ENCODE results near the gene PDGFC. TPM values are rescaled to one million over a fixed set of nuclear protein-coding genes. Genes with fewer than 3 reads are reported as not detected.

Gene PDGFC
- total RNA-seq, 1 experiment from 2014 or later, result 4.5 TPM

GRCh38 chr4:156788782-156789181 is 182.8 kb downstream of the PDGFC start:
- Histone ChIP-seq H3K79me1 (ENCODE audit: insufficient read depth, low read depth, low read length, poor library complexity, severe bottlenecking) (no peaks in the 10 kb centered on the region), H3K14ac (ENCODE audit: insufficient read depth, low read length) (no peak overlapping the region), H2BK120ac (ENCODE audit: low read depth, low read length, poor library complexity, severe bottlenecking) (no peak overlapping the region), H3K56ac (ENCODE audit: insufficient read length, low read depth, low read length) (no peak overlapping the region), H2BK20ac (ENCODE audit: low read depth, low read length, poor library complexity, severe bottlenecking) (no peak overlapping the region), H3K4me2 (ENCODE audit: insufficient read depth, insufficient read length, low read length) (no peak overlapping the region), H3T11ph (ENCODE audit: low read length) (no peak overlapping the region), H3K79me2 (ENCODE audit: insufficient read depth, low read length) (no peaks in the 10 kb centered on the region), H3K27ac (ENCODE audit: insufficient read length, low read depth, low read length) (no peak overlapping the region), H3K4ac (ENCODE audit: low read depth, low read length) (no peak overlapping the region), H2BK15ac (ENCODE audit: low read depth, low read length) (no peak overlapping the region), H2BK5ac (ENCODE audit: insufficient read length, low read length) (no peak overlapping the region), H3K23ac (ENCODE audit: insufficient read length, low read depth, low read length) (no peak overlapping the region), H4K91ac (ENCODE audit: insufficient read length, low read depth, low read length) (no peak overlapping the region), H2AK5ac (ENCODE audit: insufficient read length, low read length) (no peak overlapping the region), H4K8ac (replicated peaks; ENCODE audit: insufficient read length, low read depth, low read length) (no peak overlapping the region), H3K9me3 (ENCODE audit: control insufficient read depth, low read depth, low read length) (no peaks in the 10 kb centered on the region), H3K4me1 (ENCODE audit: insufficient read depth, low read length) (no peaks in the 10 kb centered on the region), H3K23me2 (ENCODE audit: insufficient read length, low read depth, low read length, poor library complexity, severe bottlenecking) (no peaks in the 10 kb centered on the region), H2AFZ (ENCODE audit: low read length) (no peak overlapping the region), H3K27me3 (ENCODE audit: insufficient read depth, low read length) (no peaks in the 10 kb centered on the region), H4K20me1 (ENCODE audit: control insufficient read depth, insufficient read depth, insufficient read length) (no peaks in the 10 kb centered on the region), H4K5ac (ENCODE audit: insufficient read length, low read depth, low read length) (no peak overlapping the region), H2BK12ac (ENCODE audit: insufficient read length, low read depth, low read length) (no peak overlapping the region), H3K18ac (ENCODE audit: insufficient read length, low read depth, low read length) (no peak overlapping the region), H3K9ac (ENCODE audit: extremely low read depth, insufficient read length, low read length) (no peak overlapping the region)
- Mint-ChIP-seq H3K4me3 (no peak overlapping the region), H3K36me3 (ENCODE audit: insufficient read depth in 1 of 3, low read depth in 3 of 3) (no peaks in the 10 kb centered on the region), H3K4me1 (peaks cover 0 to 11% of the 10 kb centered on the region in 2 experiments; a peak in 2 of 4 replicates), H3K9me3 (no peaks in the 10 kb centered on the region), H3K27me3 (ENCODE audit: low read depth) (no peaks in the 10 kb centered on the region), H3K27ac (no peak overlapping the region)
- TF ChIP-seq CTCF (conservative IDR thresholded peaks at IDR 0.05), result no peak
- DNase-seq, result no peak
